ENCODE data around the gene ZNF263. TPM values are rescaled to one million over a fixed set of nuclear protein-coding genes. Genes with fewer than 3 reads are reported as not detected.

ZNF263 gene
- total and polyA plus RNA-seq, 4 donors: 6.3 to 27.3 (median 13.3) TPM

- peaks cover 9 to 43% (median 37%) of the 10 kb centered on the region in 4 donors for H3K36me3 ChIP-seq (ENCODE audit: control insufficient read depth in 4 of 4, insufficient read depth in 3 of 4, low read depth in 1 of 4, low read length in 3 of 4)
- H3K9me3 ChIP-seq (ENCODE audit: control insufficient read depth in 4 of 4, low read length in 3 of 4): peaks cover 49 to 63% (median 51%) of the 10 kb centered on the region in 4 donors
Observed at GRCh38 chr16:3295209-3295608, 11.9 kb downstream of the ZNF263 start.

GRCh38 chr16:3295783-3296182 is 12.5 kb downstream of the ZNF263 start:
- no peak for DNase-seq (ENCODE audit: low spot score)
- Histone ChIP-seq H3K4me1 (ENCODE audit: control insufficient read depth in 4 of 4, insufficient read depth in 4 of 4, low read length in 3 of 4) (no peaks in the 10 kb centered on the region), H3K27ac (ENCODE audit: low read depth in 1 of 2, low read length in 2 of 2) (no peak overlapping the region), H3K36me3 (ENCODE audit: control insufficient read depth in 4 of 4, insufficient read depth in 3 of 4, low read depth in 1 of 4, low read length in 3 of 4) (peaks cover 4 to 41% (median 37%) of the 10 kb centered on the region in 4 donors), H3K4me3 (ENCODE audit: low read depth in 1 of 3, low read length in 3 of 3) (peak overlapping the region in 1 of 3 donors; percentile 22), H3K9ac (ENCODE audit: low read depth in 1 of 2, low read length in 2 of 2) (no peak overlapping the region), H3K27me3 (ENCODE audit: control insufficient read depth in 4 of 4, insufficient read depth in 4 of 4, low read length in 3 of 4) (no peaks in the 10 kb centered on the region), H3K9me3 (ENCODE audit: control insufficient read depth in 4 of 4, low read length in 3 of 4) (peaks cover 45 to 62% (median 50%) of the 10 kb centered on the region in 4 donors)
- TF ChIP-seq FOXA1 (IDR thresholded peaks at IDR 0.05): no peak
- no peak for TF ChIP-seq ATF3 (IDR thresholded peaks at IDR 0.05)
- TF ChIP-seq CTCF (IDR thresholded peaks at IDR 0.05; ENCODE audit: low read depth, low read length, missing input control): no peak
- TF ChIP-seq NR2F2 (IDR thresholded peaks at IDR 0.05): no peak
- TF ChIP-seq RXRA (IDR thresholded peaks at IDR 0.05): no peak
- TF ChIP-seq FOXA2 (IDR thresholded peaks at IDR 0.05): no peak
- no peak for TF ChIP-seq ZBTB33 (IDR thresholded peaks at IDR 0.05)
- no peak for TF ChIP-seq SP1 (IDR thresholded peaks at IDR 0.05)
- TF ChIP-seq YY1 (IDR thresholded peaks at IDR 0.05): no peak
- TF ChIP-seq HNF4G (IDR thresholded peaks at IDR 0.05): no peak
- TF ChIP-seq MAX (IDR thresholded peaks at IDR 0.05): no peak
- TF ChIP-seq TAF1 (conservative IDR thresholded peaks at IDR 0.05): no peak
- 69% methylated on average over 13 of the region's 13 CpGs for WGBS

More at GRCh38 chr16:3295209-3295608, 11.9 kb downstream of the ZNF263 start:
- Histone ChIP-seq H3K27ac (ENCODE audit: low read depth in 1 of 2, low read length in 2 of 2) (no peak overlapping the region), H3K4me1 (ENCODE audit: control insufficient read depth in 4 of 4, insufficient read depth in 4 of 4, low read length in 3 of 4) (no peaks in the 10 kb centered on the region), H3K4me3 (ENCODE audit: low read depth in 1 of 3, low read length in 3 of 3) (peak overlapping the region in 1 of 3 donors; percentile 22), H3K9ac (ENCODE audit: low read depth in 1 of 2, low read length in 2 of 2) (no peak overlapping the region), H3K27me3 (ENCODE audit: control insufficient read depth in 4 of 4, insufficient read depth in 4 of 4, low read length in 3 of 4) (no peaks in the 10 kb centered on the region)
- TF ChIP-seq JUND (IDR thresholded peaks at IDR 0.05): no peak
- no peak for TF ChIP-seq RXRA (IDR thresholded peaks at IDR 0.05)
- WGBS: 39% methylated on average over 45 of the region's 45 CpGs
- DNase-seq (ENCODE audit: low spot score): no peak

- no peak for DNase-seq (ENCODE audit: low spot score)
- Histone ChIP-seq H3K9me3 (ENCODE audit: control insufficient read depth in 4 of 4, low read length in 3 of 4) (peaks cover 29 to 44% (median 42%) of the 10 kb centered on the region in 4 donors), H3K27ac (ENCODE audit: low read depth in 1 of 2, low read length in 2 of 2) (no peak overlapping the region), H3K4me3 (ENCODE audit: low read depth in 1 of 3, low read length in 3 of 3) (peak overlapping the region; percentile 83 to 100 (median 98)), H3K27me3 (ENCODE audit: control insufficient read depth in 4 of 4, insufficient read depth in 4 of 4, low read length in 3 of 4) (no peaks in the 10 kb centered on the region), H3K9ac (ENCODE audit: low read depth in 1 of 2, low read length in 2 of 2) (no peak overlapping the region), H3K36me3 (ENCODE audit: control insufficient read depth in 4 of 4, insufficient read depth in 3 of 4, low read depth in 1 of 4, low read length in 3 of 4) (peaks cover 5 to 43% (median 39%) of the 10 kb centered on the region in 4 donors), H3K4me1 (ENCODE audit: control insufficient read depth in 4 of 4, insufficient read depth in 4 of 4, low read length in 3 of 4) (peaks cover 3 to 14% (median 10%) of the 10 kb centered on the region in 4 donors)
- 75% methylated on average over 4 of the region's 4 CpGs for WGBS
- TF ChIP-seq FOXA1 (IDR thresholded peaks at IDR 0.05) (no peak), HNF4A (conservative IDR thresholded peaks at IDR 0.05) (no peak), MAX (IDR thresholded peaks at IDR 0.05) (no peak), FOXA2 (IDR thresholded peaks at IDR 0.05) (no peak), ATF3 (IDR thresholded peaks at IDR 0.05) (no peak)
Observed at GRCh38 chr16:3304370-3304769, 21.1 kb downstream of the ZNF263 start.
